ENCODE data around the gene EXOC7. TPM values are rescaled to one million over a fixed set of nuclear protein-coding genes. Genes with fewer than 3 reads are reported as not detected.

The EXOC7 gene
- polyA plus RNA-seq, 3 donors = 30.1 to 54.3 (median 52.2) TPM

DNA sequence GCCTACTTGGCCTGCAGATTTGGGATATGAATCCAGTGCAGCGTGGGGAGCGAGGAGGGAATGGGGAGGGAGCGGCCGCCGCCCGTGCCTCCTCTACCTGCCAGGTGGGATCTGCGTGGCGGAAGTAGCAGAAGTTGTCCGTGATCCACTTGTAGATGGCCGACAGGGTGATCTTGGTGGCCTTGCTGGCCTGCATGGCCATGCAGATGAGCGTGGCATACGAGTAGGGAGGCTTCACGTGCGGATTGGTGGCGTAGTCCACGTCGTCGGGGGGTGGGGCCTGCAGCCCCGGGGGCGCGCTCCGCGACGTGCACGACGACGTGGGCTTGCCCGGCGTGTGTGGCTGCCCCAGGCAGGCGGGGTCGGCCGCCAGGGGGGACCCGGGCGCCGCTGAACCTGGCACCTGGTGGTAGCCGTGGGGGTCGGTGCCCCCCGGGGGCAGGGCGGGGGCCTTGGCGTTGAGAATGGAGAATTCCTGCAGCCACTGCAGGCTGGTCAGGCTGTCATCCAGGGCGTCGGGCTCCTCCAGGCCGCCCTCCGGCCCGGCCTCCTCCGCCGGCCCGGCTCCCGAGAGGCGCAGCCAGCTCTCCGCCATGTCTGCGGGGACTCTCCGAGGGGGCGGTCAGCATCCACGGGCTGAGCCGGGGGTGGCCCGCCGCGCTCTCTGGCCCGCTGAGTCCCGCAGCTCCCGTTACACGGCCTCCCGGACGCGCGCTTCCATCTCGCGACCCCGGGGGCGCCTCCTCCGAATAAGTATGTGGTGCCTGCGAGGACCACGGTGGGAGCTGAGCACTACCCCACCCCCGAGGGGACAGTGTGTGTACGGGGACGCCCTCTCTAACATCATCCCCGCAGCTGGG lies 36.4 kb upstream of the EXOC7 start:
- 17 to 33% (median 19%) methylated on average over 61 to 78 of the region's 78 CpGs for WGBS, 3 donors
- H3K27ac ChIP-seq (ENCODE audit: low read depth, low read length) = no peak overlapping the region

DNA sequence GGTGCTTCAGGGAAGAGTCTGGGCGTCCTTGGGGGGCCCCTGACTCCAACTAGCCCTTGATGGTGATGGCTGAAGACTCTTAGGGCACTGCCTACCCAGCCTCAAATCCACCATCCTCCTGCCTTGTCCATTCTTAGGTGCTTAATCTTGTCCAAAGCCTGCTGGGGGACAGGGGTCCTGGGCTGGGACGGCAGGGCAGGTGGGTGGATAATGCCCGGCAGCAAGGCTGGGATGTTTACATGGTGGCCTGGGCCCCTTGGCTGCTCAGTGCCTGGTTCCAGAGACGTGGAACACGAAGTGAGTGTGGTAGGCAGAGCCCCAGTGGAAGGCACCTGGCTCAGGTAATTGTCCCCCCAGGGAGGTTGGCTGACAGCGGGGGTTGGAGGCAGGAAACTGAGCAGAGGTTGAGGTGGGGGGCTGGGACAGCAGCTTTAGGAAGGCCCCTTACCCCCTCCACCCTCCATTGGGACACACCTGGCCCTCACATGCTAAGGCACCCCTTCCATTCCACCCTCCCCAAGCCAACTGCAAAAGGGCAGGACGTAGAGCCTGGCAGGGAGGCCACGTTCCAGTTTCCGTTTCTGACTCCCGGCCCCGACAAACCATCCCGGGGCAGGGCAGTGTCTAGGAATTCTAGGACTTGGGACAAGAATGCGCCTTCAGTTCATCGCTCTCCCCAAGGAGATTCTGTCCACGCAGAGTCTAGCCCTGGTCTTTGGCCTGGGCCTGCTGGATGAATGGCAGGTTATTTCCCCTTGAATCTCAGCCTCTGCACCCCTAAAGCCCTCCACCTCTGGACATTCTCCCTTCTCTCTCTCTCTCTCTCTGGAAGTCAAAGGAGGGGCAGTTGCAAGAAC lies 35.5 kb upstream of the EXOC7 start:
- H3K27ac ChIP-seq (ENCODE audit: low read depth, low read length) = no peak overlapping the region
- WGBS, 3 donors = 58 to 74% (median 59%) methylated on average over 15 of the region's 15 CpGs

DNA sequence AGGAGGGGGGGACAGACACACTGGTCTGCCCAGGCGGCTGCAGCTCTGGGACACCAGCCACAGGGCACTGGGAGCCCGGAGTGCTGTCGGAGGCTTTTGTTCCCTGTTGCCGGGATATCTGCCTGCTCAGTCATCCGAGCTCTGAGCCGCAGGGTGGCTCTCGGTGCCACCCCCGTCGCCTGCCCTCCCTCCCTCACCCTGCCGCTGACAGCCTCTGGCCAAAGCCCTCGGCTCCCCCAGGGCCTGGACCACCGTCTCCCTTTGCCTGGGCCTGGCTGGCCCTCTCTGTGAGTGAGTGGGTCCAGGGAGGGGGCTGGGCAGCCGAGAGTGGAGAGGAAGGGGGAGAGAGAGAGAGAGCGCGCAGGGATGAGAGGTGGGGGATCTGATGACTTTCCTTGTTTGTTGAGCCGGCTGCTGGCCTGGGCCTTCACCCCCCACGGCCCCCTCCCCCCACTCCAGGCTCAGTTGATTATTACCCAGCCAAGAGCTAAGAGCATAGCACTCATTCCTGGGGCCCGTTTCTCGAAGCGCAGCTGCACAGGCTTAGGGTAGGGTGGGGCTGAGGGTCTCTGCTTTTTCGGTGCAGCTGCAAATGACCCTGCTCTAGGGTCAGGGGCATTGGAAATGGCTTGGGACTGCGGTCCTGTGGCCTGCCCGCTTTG lies 34.8 kb upstream of the EXOC7 start:
- no peak overlapping the region for H3K27ac ChIP-seq (ENCODE audit: low read depth, low read length)

DNA sequence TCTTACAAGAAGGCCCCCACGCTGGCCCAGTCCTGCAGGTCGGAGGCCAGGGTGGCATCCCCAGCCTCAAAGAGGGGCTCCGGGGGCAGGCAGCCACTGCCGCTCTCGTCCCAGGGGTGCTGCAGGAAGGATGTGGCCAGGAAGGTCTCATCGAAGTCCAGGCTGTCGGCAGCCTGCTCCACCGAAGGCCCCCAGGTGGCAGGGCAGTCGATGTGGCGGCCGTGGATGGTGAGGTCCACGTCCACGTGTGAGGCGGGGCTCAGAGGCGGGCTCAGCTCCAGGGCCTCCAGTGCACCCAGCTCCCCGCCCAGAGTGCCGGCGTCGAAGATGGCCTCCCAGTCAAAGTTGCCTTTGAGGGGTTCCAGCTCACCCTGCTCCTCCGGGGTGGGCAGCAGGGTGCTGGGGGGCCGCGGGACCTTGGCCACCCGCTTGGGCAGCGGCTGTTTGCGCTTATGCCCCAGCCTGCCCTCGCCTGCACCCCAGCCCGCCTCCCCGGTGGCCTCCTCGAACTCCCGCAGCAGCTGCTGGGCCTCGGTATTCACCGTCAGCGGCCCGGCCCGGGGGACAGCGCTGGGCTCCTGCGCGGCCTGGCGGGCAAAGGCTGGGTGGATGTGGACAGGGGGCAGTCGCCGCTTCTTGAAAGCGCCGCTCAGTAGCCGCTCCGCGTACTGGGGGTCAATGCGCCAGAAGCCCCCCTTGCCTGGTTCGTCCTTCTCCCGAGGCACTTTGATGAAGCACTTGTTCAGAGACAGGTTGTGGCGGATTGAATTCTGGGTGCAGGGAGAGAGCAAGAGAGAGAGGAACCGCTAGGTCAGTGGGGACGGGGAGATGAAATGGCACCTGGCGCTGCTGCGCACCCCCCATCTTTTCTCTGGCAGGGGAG lies 34.0 kb upstream of the EXOC7 start:
- 55 to 65% (median 64%) methylated on average over 42 to 54 of the region's 54 CpGs for WGBS, 3 donors
- no peak overlapping the region for H3K27ac ChIP-seq (ENCODE audit: low read depth, low read length)

More for the DNA sequence above, 34.8 kb upstream of the EXOC7 start:
- WGBS, 3 donors = 25 to 67% (median 57%) methylated on average over 20 to 23 of the region's 23 CpGs

DNA sequence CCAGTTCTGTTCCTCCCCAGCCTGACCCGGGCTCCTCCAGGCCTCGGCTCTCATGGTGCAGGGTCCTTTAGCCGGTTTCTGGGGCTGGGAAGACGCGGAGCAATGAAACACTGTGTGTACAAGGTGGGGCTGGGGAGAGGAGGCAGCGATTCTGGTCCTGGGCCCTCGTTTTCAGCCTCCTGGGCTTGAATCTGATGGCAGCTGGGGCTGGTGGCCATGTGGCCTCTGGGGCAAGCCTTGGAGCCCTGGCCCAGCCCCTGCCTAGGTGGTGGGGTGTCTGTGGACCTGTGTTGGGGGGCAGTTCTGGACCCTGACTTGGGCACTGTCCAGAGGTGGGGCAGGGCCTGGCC lies 33.4 kb upstream of the EXOC7 start:
- 58 to 82% (median 74%) methylated on average over 5 to 7 of the region's 7 CpGs for WGBS, 3 donors
- H3K27ac ChIP-seq (ENCODE audit: low read depth, low read length) = no peak overlapping the region

DNA sequence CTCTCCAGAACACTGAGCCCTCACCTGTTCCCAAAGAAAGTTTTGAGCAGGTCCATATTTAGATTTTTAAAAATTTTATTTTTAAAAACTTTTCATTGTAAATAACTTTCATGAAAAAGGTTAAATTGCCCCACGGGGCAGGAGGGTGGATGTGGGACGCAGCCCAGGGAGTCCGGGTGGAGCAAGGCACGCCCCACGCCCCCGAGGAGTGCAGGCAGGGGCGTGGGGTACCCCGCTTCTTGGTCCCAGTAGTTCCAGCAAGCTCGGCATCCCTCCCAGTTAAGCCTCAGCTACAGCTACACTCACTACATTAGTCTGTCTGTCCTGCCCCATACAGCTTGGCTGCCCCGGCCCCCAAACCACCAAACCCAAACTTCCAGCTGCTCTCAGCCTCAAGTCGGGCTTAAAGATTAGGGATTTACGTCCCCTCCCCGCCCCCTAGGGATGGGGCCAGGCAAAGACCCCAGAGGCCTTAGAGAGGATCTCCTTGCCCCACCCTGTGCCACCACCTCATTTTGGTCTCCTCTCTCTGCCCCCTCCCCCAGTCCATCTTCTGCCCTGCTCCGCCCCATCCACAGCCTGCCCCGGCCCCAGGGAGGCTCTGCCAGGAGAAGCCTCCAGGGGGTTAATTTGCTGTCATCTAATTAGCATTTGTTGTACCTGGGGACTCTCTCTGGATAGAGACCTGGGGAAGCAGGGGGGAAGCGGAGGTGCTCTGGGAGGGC lies 32.9 kb upstream of the EXOC7 start:
- 74 to 81% (median 77%) methylated on average over 16 of the region's 16 CpGs for WGBS, 3 donors
- no peak overlapping the region for H3K27ac ChIP-seq (ENCODE audit: low read depth, low read length)

DNA sequence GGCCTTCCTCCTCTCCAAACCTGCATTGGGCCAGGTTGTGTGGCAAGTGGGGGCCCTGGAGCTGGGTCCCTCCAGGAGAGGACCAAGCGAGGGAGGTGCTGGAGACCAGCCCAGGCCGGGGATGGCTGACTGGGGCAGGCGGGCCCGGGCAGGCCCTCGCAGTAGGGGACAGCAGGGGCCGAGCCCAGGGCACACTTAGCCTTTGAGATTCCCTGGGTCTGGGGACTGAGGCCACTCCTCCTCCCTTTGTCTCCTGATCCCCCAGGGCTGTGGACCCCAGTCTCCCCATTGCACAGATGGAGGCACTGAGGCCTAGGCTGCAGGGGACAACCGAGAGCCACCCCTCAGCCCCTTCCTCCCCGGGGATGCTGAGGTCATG lies 32.2 kb upstream of the EXOC7 start:
- no peak overlapping the region for H3K27ac ChIP-seq (ENCODE audit: low read depth, low read length)
- WGBS, 3 donors = 79 to 81% (median 81%) methylated on average over 7 to 8 of the region's 8 CpGs

DNA sequence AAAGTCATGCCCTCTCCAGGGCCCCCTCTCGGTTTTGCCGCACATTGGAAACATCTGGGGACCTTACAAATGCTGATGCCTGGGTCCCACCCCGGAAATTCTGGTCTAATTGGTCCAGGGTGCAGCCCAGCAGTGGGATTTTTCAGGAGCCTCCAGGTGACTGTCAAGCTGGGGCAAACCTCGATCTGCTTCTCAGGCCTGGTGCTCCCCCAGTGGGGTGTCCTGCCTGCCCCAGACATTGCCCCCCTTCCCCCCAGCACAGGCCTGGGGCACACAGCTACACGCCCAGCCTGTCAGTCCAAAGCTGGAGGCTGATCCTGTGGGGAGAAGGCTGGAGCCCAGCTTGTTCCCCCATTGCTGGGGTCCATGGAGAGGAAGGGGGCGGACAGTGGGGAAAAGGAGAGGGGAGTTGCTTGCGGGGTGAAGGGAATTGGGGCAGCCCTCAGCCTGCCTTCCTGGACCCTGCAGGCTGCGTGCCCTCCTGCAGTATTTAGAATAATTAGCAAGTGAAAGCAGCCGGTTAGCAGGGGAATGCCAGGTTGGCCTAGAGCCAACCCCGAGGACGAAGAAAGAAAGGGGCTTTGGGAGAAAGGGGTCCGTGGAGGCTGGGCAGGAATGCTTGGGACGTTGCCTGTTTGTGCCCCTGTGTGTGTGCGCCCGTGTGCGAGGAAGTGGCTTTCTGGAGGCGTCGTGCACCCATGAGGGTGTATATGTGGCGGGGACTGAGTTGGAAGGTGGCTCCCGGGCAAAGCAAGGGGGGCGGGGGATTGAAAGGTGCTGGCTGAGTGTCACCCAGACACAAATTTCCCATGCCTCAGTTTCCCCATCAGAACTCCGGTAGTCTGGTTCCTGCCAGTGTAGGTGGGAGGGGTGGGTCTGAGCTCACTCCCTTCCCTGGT lies 31.6 kb upstream of the EXOC7 start:
- no peak overlapping the region for H3K27ac ChIP-seq (ENCODE audit: low read depth, low read length)
- whole genome bisulfite sequencing, 3 donors = 47 to 59% (median 51%) methylated on average over 22 of the region's 22 CpGs

DNA sequence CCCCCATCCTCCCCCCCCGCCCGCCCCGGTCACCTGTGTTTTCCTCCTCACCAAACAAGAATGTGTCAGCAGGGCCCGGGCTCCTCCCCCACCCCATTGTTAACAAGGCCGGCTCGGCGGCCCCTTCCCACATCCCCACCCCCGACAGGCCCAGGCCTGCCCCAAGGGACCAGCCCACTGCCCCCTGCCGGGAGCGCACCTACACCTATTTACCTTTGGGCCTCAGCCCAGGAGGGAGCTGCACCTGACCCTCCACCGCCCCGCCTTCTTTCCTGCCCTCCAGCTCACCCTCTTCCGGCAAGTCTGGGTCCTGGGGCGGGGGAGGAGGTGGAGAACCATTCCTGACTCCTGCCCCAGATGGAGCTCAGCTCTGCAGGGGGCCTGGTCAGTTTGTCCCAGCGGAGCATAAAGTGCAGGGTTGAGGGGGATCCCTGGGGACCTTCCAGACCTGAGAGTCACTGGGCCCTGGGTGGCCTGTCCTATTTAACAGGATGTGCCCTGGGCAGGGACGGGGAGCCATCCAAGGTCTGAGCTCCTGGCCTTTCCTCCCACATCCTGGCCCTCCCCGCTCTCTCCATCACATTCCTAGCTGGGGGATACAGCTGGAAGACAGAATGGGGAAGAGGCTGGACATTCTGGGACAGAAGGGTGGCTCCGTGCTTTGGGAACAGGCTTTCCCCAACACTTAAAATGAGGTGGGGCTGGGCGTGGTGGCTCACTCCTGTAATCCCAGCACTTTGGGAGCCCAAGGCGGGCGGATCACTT lies 29.2 kb upstream of the EXOC7 start:
- no peak overlapping the region for H3K27ac ChIP-seq (ENCODE audit: low read depth, low read length)
- 43 to 63% (median 61%) methylated on average over 20 to 21 of the region's 21 CpGs for WGBS, 3 donors

DNA sequence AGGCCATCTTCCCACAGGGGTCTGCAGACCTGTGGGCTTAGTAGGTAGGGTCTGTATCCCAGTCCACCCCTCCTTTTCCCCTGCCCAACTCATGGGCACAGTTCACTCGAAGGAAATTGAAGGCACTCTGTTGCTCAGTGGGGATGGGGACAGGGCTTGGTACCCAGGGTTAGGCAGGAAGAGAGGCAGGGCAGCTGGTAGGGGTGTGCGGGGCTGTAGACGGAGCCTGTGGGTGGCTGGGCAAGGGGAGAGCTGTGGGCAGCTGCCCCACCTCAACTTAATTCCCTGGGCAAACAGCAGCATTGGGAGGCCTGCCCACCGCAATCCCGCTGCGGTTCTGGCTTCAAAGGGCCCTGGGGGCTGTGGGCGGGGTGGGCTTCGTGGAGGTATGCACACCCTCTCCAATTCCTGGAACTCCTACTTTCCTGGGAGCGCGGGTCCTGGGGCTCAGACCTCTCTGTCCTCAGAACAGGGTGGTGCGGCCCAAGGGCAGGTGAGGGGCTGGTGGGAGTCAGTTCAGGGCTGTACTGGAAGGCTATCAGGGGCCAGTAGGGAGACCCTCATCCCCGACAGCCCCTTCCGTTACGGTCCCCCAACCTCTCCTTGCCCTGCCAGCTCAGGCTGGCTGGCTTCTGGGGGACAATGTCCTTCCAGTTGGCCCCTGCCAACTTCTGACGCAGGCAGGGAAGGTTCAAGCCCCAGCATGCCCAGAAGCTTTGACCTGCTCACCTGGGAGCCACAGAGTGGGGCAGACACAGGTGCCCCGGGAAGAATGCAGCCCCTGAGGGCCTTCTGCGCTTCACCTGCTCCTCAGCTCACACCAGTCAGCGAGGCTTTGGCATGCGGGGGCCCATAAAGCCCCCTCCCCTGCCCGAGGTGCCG lies 28.3 kb upstream of the EXOC7 start:
- no peak overlapping the region for H3K27ac ChIP-seq (ENCODE audit: low read depth, low read length)
- 58 to 73% (median 64%) methylated on average over 18 to 21 of the region's 21 CpGs for WGBS, 3 donors

DNA sequence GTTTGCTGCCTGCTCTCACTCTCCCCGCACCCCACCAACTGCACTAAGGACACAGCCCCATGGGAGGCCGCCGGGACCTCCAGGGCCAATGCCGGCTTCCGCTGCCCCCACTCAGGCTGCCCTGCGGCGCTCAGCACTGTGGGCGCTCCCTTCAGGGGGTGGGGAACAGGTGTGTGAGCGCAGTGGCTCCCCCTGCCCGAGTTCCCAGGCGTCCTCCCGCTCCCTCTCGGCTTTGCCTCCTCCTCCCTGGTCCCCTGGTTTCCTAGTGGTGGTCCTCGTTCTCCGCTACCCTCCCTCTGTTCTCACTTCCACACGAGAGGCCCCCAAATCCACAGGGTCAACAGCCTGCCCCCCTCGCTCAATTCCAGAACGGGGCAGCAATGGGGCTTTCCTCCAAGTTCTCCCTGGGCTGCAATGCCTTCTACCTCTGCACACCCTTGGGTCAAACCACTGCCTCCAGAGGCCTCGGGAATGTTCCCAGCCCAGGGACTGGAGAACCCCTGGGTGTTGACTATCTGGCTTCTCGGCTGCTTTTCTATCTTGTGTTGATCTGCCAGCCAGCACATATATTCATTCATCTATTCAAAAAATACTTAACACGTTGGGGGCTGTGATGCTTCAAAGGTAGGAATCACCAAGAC lies 27.6 kb upstream of the EXOC7 start:
- WGBS, 3 donors = 64 to 70% (median 69%) methylated on average over 21 of the region's 21 CpGs
- no peak overlapping the region for H3K27ac ChIP-seq (ENCODE audit: low read depth, low read length)

DNA sequence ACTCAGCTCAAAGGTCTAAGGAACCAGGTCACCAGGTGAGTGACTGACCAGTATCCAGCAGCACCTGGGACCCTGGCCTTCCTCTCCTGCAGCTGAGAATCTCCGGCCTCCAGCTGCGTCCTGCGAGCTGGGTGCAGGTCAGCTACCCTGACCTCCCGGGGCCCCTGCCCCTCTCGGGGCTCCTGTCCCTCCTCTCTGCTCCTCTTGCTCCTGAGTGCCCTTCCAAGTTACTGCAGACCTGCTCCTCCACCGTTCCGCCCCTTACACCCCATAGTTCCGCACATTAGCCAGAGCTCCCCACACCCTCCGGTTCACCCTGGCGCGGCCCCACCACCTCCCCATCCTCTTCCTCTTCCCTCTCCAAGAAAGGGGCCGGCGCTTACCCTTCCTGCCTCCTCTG lies 26.9 kb upstream of the EXOC7 start:
- H3K27ac ChIP-seq (ENCODE audit: low read depth, low read length) = no peak overlapping the region
- WGBS, 3 donors = 39 to 73% (median 46%) methylated on average over 13 of the region's 13 CpGs

DNA sequence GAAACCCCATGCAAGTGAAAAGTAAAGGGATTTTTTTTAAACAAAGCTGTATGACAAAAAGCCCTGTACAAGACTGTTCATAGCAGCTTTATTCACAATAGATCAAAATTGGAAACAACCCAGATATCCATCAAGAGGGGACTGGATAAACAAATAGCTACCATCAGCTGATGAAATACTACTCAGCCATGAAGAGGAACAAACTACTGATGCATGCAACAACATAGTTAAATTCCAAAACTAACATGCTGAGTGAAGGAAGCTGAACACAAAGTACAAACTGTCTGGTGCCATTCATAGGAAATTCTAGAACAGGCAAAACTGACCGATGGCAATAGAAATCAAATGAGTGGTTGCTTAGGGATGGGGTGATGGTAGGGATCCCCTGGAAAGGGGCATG lies 22.3 kb upstream of the EXOC7 start:
- 90 to 95% (median 94%) methylated on average over 1 of the region's 1 CpG for WGBS, 3 donors
- H3K27ac ChIP-seq (ENCODE audit: low read depth, low read length) = no peak overlapping the region

DNA sequence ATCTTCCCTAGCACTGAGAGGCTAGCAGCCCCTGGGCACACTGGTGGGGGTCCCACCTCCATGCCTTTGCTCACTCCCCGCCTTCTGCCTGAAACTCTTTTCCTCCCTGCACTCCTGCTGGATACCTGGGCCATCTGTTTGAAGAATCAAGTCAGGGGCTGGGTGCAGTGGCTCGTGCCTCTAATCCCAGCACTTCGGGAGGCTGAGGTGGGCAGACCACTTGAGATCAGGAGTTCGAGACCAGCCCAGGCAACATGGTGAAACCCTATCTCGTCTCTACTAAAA lies 21.7 kb upstream of the EXOC7 start:
- WGBS, 3 donors = 85 to 94% (median 93%) methylated on average over 5 of the region's 5 CpGs
- H3K27ac ChIP-seq (ENCODE audit: low read depth, low read length) = no peak overlapping the region

Data from adipose tissue (tissue), 3 donors.